ENCODE measurements around the gene SLC38A9. TPM values are rescaled to one million over a fixed set of nuclear protein-coding genes. Genes with fewer than 3 reads are reported as not detected.

SLC38A9 gene
- total and polyA plus RNA-seq, 2 of the 8 experiments (the other 6 are each of a cell fraction or from before 2014, with no cell fraction given), result 29.2 to 43.7 TPM

- peak; percentile 37 for TF ChIP-seq CHD7 (IDR thresholded peaks at IDR 0.05; ENCODE audit: insufficient replicate concordance, low read length)
These were observed 86.2 kb downstream of the SLC38A9 start (continued) for GRCh38 chr5:55625913-55626312.

Data from H1 (cell line).